Measurements from ENCODE around the gene IQCH.

Gene IQCH

DNA sequence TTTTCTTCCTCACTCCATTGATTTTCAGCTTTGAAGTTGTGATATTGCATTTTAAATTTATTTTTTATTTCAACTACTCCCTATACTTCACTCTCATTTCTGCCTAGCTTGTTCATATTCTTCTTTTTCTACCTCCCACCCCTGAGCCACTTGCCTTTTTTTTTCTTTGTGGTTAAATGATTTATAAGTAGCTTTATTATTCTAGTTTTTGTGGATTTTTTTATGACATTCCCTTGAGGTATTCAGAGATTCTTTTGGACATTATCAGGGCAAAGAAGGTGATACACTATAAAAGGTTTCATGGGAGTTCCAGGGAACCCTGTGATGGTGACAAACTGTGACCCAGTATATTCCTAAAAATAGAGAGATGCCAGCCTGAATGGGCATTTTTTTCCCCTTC lies 269.6 kb downstream of the IQCH start:
- no peak for DNase-seq (ENCODE audit: low read depth)

GRCh38 chr15:67528513-67528912 lies 273.9 kb downstream of the IQCH start:
- DNase-seq (ENCODE audit: low read depth) = no peak

DNA sequence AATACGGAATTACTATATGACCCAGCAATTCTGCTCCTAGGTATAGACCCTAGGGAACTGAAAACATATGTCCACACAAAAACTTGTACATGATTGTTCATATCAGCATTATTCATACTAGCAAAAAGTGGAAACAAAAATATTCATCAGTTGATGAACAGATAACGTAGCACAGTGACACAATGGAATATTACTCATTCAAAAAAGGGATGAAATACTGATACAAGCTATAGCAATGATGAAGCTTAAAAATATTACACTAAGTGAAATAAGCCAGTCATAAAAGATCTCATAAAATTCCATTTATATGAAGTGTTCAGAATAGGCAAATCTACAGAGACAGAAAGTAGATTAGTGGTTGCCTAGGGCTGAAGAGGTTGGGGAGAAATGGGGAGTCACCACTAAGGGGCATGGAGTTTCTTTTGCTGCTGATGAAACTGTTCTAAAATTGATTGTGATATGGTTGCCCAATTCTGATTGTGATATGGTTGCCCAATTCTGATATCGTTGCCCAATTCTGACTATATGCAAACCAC lies 276.9 kb downstream of the IQCH start:
- peak; percentile 74 for DNase-seq (ENCODE audit: low read depth)

DNA sequence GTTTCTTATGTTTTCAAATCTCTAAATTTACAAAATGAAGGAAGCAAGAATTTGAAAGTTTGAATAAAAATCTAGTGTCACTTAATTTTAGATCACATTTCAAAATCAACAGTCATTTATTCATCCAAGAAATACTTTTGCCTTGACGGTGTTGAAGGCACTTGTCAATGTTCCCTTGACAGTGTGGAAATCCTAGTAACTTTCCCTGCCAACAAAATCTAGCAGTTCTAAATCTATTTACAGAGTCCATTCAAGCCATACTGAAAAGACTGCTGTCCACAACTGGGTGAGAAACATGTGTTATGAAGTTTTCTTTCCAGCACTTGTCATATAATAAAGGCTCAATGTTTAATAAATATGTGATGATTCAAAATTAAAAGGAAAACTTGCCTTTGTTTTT lies 279.3 kb downstream of the IQCH start:
- no peak for DNase-seq (ENCODE audit: low read depth)

- no peak for DNase-seq (ENCODE audit: low read depth)
Observed at GRCh38 chr15:67534360-67534759, 279.8 kb downstream of the IQCH start.

DNA sequence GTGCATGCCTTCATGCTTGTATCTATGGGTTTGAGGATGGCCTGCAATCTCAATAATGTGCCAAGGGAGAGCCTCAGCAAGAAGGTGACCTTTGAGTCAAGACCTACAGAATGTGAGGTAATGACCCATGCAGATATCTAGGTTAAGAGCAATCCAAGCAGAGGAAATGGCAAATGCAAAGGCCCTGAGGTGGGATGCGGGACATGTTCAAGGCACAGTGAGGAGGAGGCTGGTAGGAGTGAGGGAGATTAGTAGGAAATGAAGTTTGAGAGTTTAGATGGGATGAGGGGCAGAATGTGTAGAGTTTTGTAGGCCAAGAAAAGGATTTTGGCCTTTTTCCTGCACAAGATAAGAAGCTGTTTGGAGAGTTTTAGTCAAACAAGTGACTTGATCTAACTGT lies 283.2 kb downstream of the IQCH start:
- DNase-seq (ENCODE audit: low read depth) = no peak

- DNase-seq (ENCODE audit: low read depth) = no peak
Observed at GRCh38 chr15:67542420-67543347, 288.1 kb downstream of the IQCH start, which contains the start of gene MAP2K5. TSS of gene MAP2K5 (plus strand) at chr15:67542703. CDS start at chr15:67543336, 633 bp downstream.

DNA sequence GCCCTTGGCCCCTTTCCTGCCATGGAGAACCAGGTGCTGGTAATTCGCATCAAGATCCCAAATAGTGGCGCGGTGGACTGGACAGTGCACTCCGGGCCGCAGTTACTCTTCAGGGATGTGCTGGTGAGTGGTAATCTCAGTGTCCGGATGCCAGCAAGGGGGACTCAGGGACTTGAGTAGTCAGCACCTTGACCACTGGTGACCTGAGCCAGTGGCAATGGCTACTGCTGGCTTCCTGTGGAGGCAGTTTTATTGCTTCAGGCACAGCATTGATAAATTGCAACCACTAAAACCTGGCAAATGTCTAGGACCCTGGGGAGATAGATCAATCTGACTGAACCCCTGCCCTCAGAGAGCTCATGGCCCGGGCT lies 288.7 kb downstream of the IQCH start:
- no peak for DNase-seq (ENCODE audit: low read depth)

DNA sequence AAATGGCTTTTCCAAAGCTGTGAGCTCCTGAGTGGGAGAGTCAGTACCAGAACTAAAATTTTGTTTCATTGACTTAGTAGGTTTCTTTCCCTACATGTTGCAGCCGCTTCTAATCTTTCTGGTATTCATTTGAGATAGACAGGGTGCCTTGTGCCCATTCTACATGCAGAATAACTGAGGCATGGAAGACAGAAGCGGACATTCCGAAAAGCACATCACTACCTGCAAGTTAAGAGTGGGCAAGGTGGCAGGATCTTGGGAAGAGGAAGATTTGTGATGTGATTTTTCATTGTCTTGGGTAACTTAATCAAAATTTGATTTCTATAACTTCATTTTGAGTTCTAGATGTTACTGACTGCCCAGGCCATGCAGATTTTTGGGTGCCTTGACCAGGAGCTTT lies 289.9 kb downstream of the IQCH start:
- no peak for DNase-seq (ENCODE audit: low read depth)

- no peak for DNase-seq (ENCODE audit: low read depth)
Observed at GRCh38 chr15:67545864-67546263, 291.3 kb downstream of the IQCH start.

DNA sequence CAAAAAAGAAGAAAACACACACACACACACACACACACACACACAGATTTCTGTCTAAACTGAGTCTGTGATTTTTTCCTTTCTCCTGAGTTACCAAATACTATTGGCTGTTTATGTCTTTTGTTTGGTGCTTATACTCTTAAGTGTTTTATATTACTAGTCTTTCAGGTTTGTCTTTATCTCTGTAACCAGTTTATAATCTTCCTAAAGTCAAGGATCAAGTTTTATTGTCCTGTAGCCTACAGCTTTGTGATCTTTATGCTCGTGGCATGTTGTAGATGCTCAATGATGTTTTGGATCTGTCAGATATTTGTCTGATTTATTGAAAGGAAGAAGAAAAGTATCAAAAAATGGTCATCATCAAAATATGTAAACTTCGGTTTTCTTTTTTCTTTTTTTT lies 292.5 kb downstream of the IQCH start:
- DNase-seq (ENCODE audit: low read depth) = no peak

GRCh38 chr15:67547836-67548235 lies 293.2 kb downstream of the IQCH start:
- no peak for DNase-seq (ENCODE audit: low read depth)

DNA sequence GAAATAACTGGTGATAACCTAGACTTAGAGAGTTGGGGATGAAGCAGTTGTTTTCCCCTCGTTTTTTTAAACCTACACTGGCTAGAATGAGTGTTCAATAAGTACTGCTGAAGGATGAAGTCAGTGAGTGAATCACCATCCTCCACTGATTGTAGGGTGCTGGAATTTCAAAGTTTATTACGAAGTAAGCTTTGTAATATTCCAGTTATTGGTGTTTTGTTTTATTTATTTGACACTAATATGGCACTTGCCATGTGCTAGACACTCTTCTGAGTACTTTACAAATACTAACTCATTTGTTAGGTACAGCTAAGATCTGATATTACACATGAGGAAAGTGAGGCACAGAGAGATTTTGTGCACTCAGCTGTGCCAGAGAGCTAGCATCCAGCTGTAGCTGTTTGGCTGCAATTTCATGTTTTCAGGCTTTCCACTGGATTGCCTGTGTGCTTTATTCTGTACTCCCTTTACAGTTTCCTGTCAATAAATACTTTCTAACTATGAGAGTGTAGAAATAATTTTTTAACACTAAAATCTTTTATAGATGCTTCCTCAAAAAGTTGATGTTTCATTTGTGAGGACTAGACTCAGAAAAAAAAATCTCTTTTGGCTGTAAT lies 293.8 kb downstream of the IQCH start:
- no peak for DNase-seq (ENCODE audit: low read depth)

GRCh38 chr15:67548862-67549651 lies 294.5 kb downstream of the IQCH start:
- DNase-seq (ENCODE audit: low read depth) = no peak

GRCh38 chr15:67549736-67550135 lies 295.1 kb downstream of the IQCH start:
- DNase-seq (ENCODE audit: low read depth) = no peak

DNA sequence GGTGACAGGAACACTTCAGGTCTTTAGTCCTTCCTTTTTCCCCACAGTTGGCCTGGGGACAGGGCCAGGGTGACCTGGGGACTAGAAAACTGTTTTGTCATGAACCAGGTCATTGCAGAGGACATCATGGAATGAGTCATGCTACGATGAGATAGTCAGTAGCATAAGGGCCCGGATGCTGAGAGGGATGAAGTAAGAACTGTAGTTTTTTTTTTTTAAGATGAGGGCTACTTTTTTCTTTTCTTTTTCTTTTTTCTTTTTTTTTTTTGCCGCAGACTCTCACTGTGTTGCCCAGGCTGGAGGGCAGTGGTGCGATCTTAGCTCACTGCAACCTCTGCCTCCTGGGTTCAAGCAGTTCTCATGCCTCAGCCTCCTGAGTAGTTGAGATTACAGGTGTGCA lies 295.9 kb downstream of the IQCH start:
- no peak for DNase-seq (ENCODE audit: low read depth)

- no peak for DNase-seq (ENCODE audit: low read depth)
Observed at GRCh38 chr15:67551207-67551743, 296.7 kb downstream of the IQCH start.

Measured in HS-27A (cell line).